Smooth muscle cell (in vitro differentiated cells): ENCODE results near the gene ANKRD2. TPM values are rescaled to one million over a fixed set of nuclear protein-coding genes. Genes with fewer than 3 reads are reported as not detected.
A peak's percentile ranks its signal among the peaks of the same experiment; 100 is the strongest.
"Not testable (repeated sequence)": the region's sequence is repeated elsewhere in the genome, so short reads cannot be mapped to it uniquely, and the experiment has no call there.

ENCODE experiments used
- DNase-seq: peaks from one replicate; lab custom pipeline; 2025; ENCODE audit not compliant: unreplicated experiment; lab: John Stamatoyannopoulos, UW
- H2AFZ ChIP-seq: fragments of 200-600 bp; sonication (generic); 2 replicates; pipeline ENCODE4 v1.6.0; 2016; ENCODE audit warnings: antibody characterized with exemption, low read depth, mild to moderate bottlenecking
- H3F3A ChIP-seq: fragments of 200-600 bp; sonication (generic); 2 replicates; pipeline ENCODE4 v1.6.0; 2017; ENCODE audit warnings: antibody characterized with exemption, low read depth
- H3K27ac ChIP-seq: fragments of 200-600 bp; sonication (generic); 2 replicates; pipeline ENCODE4 v1.5.1; 2016; ENCODE audit warnings: low read depth, mild to moderate bottlenecking
- H3K27me3 ChIP-seq: fragments of 200-600 bp; sonication (generic); 2 replicates; pipeline ENCODE4 v1.6.1; 2016; ENCODE audit warnings: low read depth, mild to moderate bottlenecking
- H3K36me3 ChIP-seq: fragments of 200-600 bp; sonication (generic); 2 replicates; pipeline ENCODE4 v1.5.1; 2016; ENCODE audit warnings: low read depth
- H3K4me1 ChIP-seq: fragments of 200-600 bp; sonication (generic); 2 replicates; pipeline ENCODE4 v1.5.1; 2016; ENCODE audit warnings: low read depth
- H3K4me2 ChIP-seq: fragments of 200-600 bp; sonication (generic); 2 replicates; pipeline ENCODE4 v1.6.0; 2016; ENCODE audit warnings: mild to moderate bottlenecking
- H3K4me3 ChIP-seq: fragments of 200-600 bp; sonication (generic); 2 replicates; pipeline ENCODE4 v1.5.1; 2016; ENCODE audit warnings: mild to moderate bottlenecking
- H3K79me2 ChIP-seq: fragments of 200-600 bp; sonication (generic); 2 replicates; pipeline ENCODE4 v1.6.0; 2016; ENCODE audit warnings: low read depth, mild to moderate bottlenecking
- H3K9ac ChIP-seq: fragments of 200-600 bp; sonication (generic); 2 replicates; pipeline ENCODE4 v1.6.0; 2016; ENCODE audit warnings: low read depth
- H3K9me3 ChIP-seq: fragments of 200-600 bp; sonication (generic); replicated peaks from 2 replicates; pipeline ENCODE4 v1.5.1; 2016; ENCODE audit warnings: low read depth
- H4K20me1 ChIP-seq: fragments of 200-600 bp; sonication (generic); 2 replicates; pipeline ENCODE4 v1.6.0; 2016; ENCODE audit warnings: low read depth
- CTCF ChIP-seq: fragments of 200-600 bp; sonication (generic); IDR thresholded peaks from 2 replicates; pipeline ENCODE4 v1.5.1; 2017; ENCODE audit warnings: borderline replicate concordance, mild to moderate bottlenecking, antibody characterized with exemption; ENCODE audit not compliant: insufficient read depth, poor library complexity, severe bottlenecking
- WGBS: methylation state at CpG from one replicate; pipeline ENCODE4 v1.1.7; 2016; ENCODE audit warnings: low lambda C conversion rate; 5-methylcytosine and 5-hydroxymethylcytosine counted together
- polyA plus RNA-seq: library from polyadenylated mRNA; unstranded; fragments of >200 nt; fragmentation: Nextera tagmentation; extraction: Ambion mirVana; gene quantifications from 2 replicates; pipeline ENCODE4 v1.2.1, GENCODE V29; 2016
- total RNA-seq: library from RNA; depleted of rRNA; stranded (reverse); fragments of >200 nt; gene quantifications from 2 replicates; pipeline ENCODE4 v1.2.3, GENCODE V29; 2014

Gene ANKRD2
- total and polyA plus RNA-seq, 2 experiments from 2014 or later = 0.30 TPM; not detected in 1

DNA sequence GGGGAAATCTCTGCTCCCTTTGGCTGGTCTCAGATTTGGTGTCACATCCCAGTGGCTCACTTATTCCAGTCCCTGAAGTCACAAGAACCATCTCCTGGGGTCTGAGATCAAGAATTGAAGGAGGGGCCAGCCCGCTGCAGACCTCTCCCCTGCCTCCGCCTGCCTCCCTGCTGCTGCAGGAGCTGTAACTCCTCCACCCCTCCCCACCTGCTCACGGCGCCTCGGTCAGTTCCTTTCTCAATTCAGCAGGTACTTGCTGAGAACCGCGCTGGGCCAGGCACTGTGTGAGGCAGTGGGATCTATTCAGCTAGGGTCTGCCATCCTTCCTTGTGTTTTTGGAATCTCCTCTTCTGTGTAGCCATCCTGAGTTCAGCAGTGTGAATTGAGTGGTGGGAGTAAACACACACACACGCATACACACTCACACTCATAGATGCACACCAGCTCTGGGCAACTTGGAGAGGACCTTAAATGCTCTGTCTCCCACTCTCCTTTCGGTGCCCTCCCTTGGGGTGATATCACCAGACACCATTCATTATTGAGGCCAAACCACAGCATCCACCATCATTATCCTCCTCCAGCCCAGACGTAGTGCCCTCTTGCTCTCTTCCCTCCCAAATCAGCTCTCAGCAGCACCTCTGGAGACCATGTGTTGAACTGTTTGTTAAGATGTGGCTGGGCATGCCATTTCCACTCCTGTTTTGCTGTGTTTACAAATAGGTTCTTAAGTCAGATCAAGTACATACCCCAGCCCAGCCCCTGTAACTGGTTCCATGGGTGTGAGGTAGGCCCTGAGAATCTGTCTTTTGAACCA, 22.0 kb upstream of the ANKRD2 start:
- H2AFZ ChIP-seq = no peak overlapping the region
- peak overlapping the region; percentile 76 for H3K4me2 ChIP-seq
- WGBS = 55% methylated on average over 10 of the region's 10 CpGs
- no peak for TF ChIP-seq CTCF
- H3K79me2 ChIP-seq = peaks cover 56% of the 10 kb centered on the region
- H3K4me1 ChIP-seq = peaks cover 36% of the 10 kb centered on the region
- no peaks in the 10 kb centered on the region for H3K36me3 ChIP-seq
- peaks cover 16% of the 10 kb centered on the region for H3F3A ChIP-seq
- H3K4me3 ChIP-seq = no peak overlapping the region
- H3K27me3 ChIP-seq = no peaks in the 10 kb centered on the region
- H3K27ac ChIP-seq = peak overlapping the region; percentile 97
- peaks cover 3% of the 10 kb centered on the region for H4K20me1 ChIP-seq
- H3K9ac ChIP-seq = peak overlapping the region; percentile 88
- DNase-seq = no peak
- no peaks in the 10 kb centered on the region for H3K9me3 ChIP-seq

- no peaks in the 10 kb centered on the region for H3K27me3 ChIP-seq
- H3K79me2 ChIP-seq = peaks cover 52% of the 10 kb centered on the region
- H3K27ac ChIP-seq = peak overlapping the region; percentile 97
- peaks cover 3% of the 10 kb centered on the region for H4K20me1 ChIP-seq
- H3K9me3 ChIP-seq = no peaks in the 10 kb centered on the region
- no peak for TF ChIP-seq CTCF
- H2AFZ ChIP-seq = no peak overlapping the region
- H3K4me1 ChIP-seq = peaks cover 36% of the 10 kb centered on the region
- WGBS = 93% methylated on average over 6 of the region's 6 CpGs
- H3F3A ChIP-seq = peaks cover 16% of the 10 kb centered on the region
- H3K36me3 ChIP-seq = no peaks in the 10 kb centered on the region
- DNase-seq = no peak
- peak overlapping the region; percentile 76 for H3K4me2 ChIP-seq
- peak overlapping the region; percentile 88 for H3K9ac ChIP-seq
- no peak overlapping the region for H3K4me3 ChIP-seq
Measured at GRCh38 chr10:97551271-97551670, 21.3 kb upstream of the ANKRD2 start.

GRCh38 chr10:97553575-97554031, 19.0 kb upstream of the ANKRD2 start:
- Histone ChIP-seq H3K4me2 (no peak overlapping the region), H3K9me3 (no peaks in the 10 kb centered on the region), H3K27ac (no peak overlapping the region), H3K27me3 (no peaks in the 10 kb centered on the region), H3K9ac (no peak overlapping the region), H2AFZ (no peak overlapping the region), H3K36me3 (no peaks in the 10 kb centered on the region), H3K79me2 (peaks cover 38% of the 10 kb centered on the region), H3K4me1 (peaks cover 31% of the 10 kb centered on the region), H3K4me3 (no peak overlapping the region), H4K20me1 (peaks cover 3% of the 10 kb centered on the region), H3F3A (peaks cover 16% of the 10 kb centered on the region)
- DNase-seq = no peak
- peak; percentile 77 for TF ChIP-seq CTCF
- WGBS = 16% methylated on average over 6 of the region's 6 CpGs

DNA sequence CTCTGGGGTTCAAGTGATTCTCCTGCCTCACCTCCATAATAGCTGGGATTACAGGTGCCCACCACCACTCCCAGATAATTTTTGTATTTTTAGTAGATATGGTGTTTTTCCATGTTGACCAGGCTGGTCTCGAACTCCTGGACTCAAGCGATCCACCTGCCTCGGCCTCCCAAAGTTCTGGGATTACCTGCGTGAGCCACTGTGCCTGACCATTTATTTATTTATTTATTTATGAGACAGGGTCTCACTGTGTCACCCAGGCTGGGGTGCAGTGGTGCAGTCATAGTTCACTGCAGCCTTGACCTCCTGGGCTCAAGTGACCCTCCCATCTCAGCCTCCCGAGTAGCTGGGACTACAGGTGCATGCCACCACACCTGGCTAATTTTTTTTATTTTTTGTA, 18.2 kb upstream of the ANKRD2 start:
- not testable (repeated sequence) for H3K27ac ChIP-seq, H2AFZ ChIP-seq, H3K36me3 ChIP-seq, H4K20me1 ChIP-seq, H3K9me3 ChIP-seq, DNase-seq, H3K27me3 ChIP-seq, H3K4me2 ChIP-seq, H3F3A ChIP-seq, H3K9ac ChIP-seq, H3K4me3 ChIP-seq
- WGBS = 96% methylated on average over 5 of the region's 5 CpGs
- Histone ChIP-seq H3K79me2 (peaks cover 41% of the 10 kb centered on the region), H3K4me1 (peaks cover 23% of the 10 kb centered on the region)

DNA sequence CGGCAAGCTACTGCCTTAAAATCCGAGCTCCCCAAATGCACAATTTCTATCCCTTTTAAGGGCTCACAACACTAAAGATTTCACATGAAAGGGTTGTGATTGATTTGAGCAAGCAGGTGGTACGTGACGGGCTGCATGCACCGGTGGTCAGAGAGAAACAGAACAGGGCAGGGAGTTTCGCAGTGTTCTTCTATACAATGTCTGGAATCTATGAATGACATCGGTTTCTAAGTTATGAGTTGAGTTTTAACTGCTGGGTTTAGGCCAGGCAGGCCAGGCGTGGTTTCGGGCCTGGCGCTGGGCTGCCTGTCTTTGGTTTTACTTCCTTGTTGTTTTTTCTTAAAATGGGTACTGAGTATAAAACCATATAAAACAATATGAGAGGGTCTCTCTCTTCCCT, 17.0 kb upstream of the ANKRD2 start:
- not testable (repeated sequence) for H3K4me3 ChIP-seq, H4K20me1 ChIP-seq, H3K4me2 ChIP-seq, DNase-seq, H3K9me3 ChIP-seq, H3K36me3 ChIP-seq, H3K27me3 ChIP-seq, H3F3A ChIP-seq, H2AFZ ChIP-seq, H3K27ac ChIP-seq, H3K9ac ChIP-seq
- Histone ChIP-seq H3K4me1 (peaks cover 12% of the 10 kb centered on the region), H3K79me2 (peaks cover 44% of the 10 kb centered on the region)
- WGBS = 97% methylated on average over 7 of the region's 10 CpGs

GRCh38 chr10:97560731-97561381, 11.7 kb upstream of the ANKRD2 start:
- Histone ChIP-seq H3K79me2 (peaks cover 36% of the 10 kb centered on the region), H3K4me2 (peak overlapping the region; percentile 48), H4K20me1 (peaks cover 11% of the 10 kb centered on the region), H3K4me3 (peak overlapping the region; percentile 10), H3K27ac (peak overlapping the region; percentile 38)
- DNase-seq, H3K27me3 ChIP-seq, H3K9ac ChIP-seq, H3K9me3 ChIP-seq, H3K36me3 ChIP-seq, H3F3A ChIP-seq, H2AFZ ChIP-seq, H3K4me1 ChIP-seq: not testable (repeated sequence)
- WGBS = 65% methylated on average over 17 of the region's 17 CpGs
